Spinal cord (tissue), 10 donors: ENCODE results near the gene TXNDC17. TPM values are rescaled to one million over a fixed set of nuclear protein-coding genes. Genes with fewer than 3 reads are reported as not detected.
"Not testable (repeated sequence)": the region's sequence is repeated elsewhere in the genome, so short reads cannot be mapped to it uniquely, and the experiment has no call there.

ENCODE experiments used
- DNase-seq, 6 donors: peaks; one replicate each; pipeline versions ENCODE4 v3.0.0 to v3.0.0-alpha.2; 2013 to 2015; ENCODE audit warnings: low spot score in 6 of 6, low read depth in 4 of 6
- H3K27ac ChIP-seq: one replicate; pipeline ENCODE4 v1.5.1; 2013; ENCODE audit warnings: low read depth, low read length, control low read depth
- H3K27me3 ChIP-seq: one replicate; pipeline ENCODE4 v1.6.1; 2013; ENCODE audit warnings: low read length; ENCODE audit not compliant: control insufficient read depth, insufficient read depth
- H3K36me3 ChIP-seq: one replicate; pipeline ENCODE4 v1.6.1; 2013; ENCODE audit warnings: low read length; ENCODE audit not compliant: control insufficient read depth, insufficient read depth
- H3K4me1 ChIP-seq: one replicate; pipeline ENCODE4 v1.6.1; 2013; ENCODE audit warnings: low read length; ENCODE audit not compliant: control insufficient read depth, insufficient read depth
- H3K4me3 ChIP-seq: one replicate; pipeline ENCODE4 v1.5.1; 2013; ENCODE audit warnings: low read depth, low read length, control low read depth
- H3K9me3 ChIP-seq: one replicate; pipeline ENCODE4 v1.6.1; 2013; ENCODE audit warnings: low read length; ENCODE audit not compliant: control insufficient read depth, insufficient read depth
- WGBS: methylation state at CpG from one replicate; pipeline ENCODE4 v1.1.5; 2013; ENCODE audit warnings: missing lambda C conversion rate; ENCODE audit not compliant: insufficient coverage; 5-methylcytosine and 5-hydroxymethylcytosine counted together
- polyA plus RNA-seq, 2 donors: library from polyadenylated mRNA; unstranded; fragments of 120-200 nt; gene quantifications; one replicate each; pipeline ENCODE4 v1.2.1, GENCODE V29; 2013; ENCODE audit not compliant: insufficient read length in 2 of 2
- small RNA-seq: library from RNA; depleted of rRNA; stranded (forward); fragments of <200 nt; gene quantifications from one replicate; pipeline ENCODE3, GENCODE V24; 2014; ENCODE audit warnings: low replicate concordance
- total RNA-seq, 2 donors: library from RNA; depleted of rRNA in 1 of 2; stranded (reverse); fragments of 120-200 nt in 1 of 2; fragments of >200 nt in 1 of 2; gene quantifications; one replicate each; pipeline versions ENCODE4 v1.2.3 to v1.2.4, GENCODE V29; 2013 to 2014
- donor health status: healthy.

TXNDC17 gene
- total and polyA plus RNA-seq, 4 donors, result 23.6 to 71.6 (median 67.2) TPM

GRCh38 chr17:6684881-6685767 is 44.3 kb downstream of the TXNDC17 start:
- no peak overlapping the region for H3K4me3 ChIP-seq
- WGBS, result 85% methylated on average over 14 of the region's 14 CpGs
- DNase-seq, result no peak
- H3K4me1 ChIP-seq, result no peaks in the 10 kb centered on the region
- no peak overlapping the region for H3K27ac ChIP-seq
- H3K36me3 ChIP-seq, result no peaks in the 10 kb centered on the region
- H3K9me3 ChIP-seq, result no peaks in the 10 kb centered on the region
- no peaks in the 10 kb centered on the region for H3K27me3 ChIP-seq

- DNase-seq, result no peak
- WGBS, result 79% methylated on average over 3 of the region's 4 CpGs
- H3K27me3 ChIP-seq, result no peaks in the 10 kb centered on the region
Observed at GRCh38 chr17:6686026-6686425, 45.2 kb downstream of the TXNDC17 start.

DNA sequence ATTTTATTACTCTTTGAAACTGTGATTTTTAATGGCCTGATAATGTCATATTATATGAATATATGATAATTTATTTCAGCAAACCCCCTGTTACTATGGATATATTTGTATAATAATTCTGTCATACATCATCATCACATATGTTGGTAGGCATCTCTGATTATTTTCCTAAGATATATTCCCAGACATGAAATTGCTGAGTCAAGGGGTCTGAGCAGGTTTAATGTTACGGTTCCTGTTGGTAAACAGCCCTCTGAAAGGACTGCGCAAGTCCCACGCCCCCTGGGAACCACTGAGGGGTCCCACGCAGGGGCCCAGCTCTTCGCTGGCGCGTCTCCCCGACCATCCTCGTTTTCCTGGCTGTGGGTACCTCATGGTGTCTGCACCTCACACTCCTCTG is 48.1 kb downstream of the TXNDC17 start:
- no peak overlapping the region for H3K27ac ChIP-seq
- H3K9me3 ChIP-seq, result no peaks in the 10 kb centered on the region
- 90% methylated on average over 9 of the region's 9 CpGs for WGBS
- no peaks in the 10 kb centered on the region for H3K4me1 ChIP-seq
- H3K36me3 ChIP-seq, result no peaks in the 10 kb centered on the region
- DNase-seq, result no peak
- no peak overlapping the region for H3K4me3 ChIP-seq
- H3K27me3 ChIP-seq, result no peaks in the 10 kb centered on the region

More at GRCh38 chr17:6686026-6686425, 45.2 kb downstream of the TXNDC17 start:
- Histone ChIP-seq H3K36me3 (no peaks in the 10 kb centered on the region), H3K4me1 (no peaks in the 10 kb centered on the region), H3K27ac (no peak overlapping the region), H3K4me3 (no peak overlapping the region), H3K9me3 (no peaks in the 10 kb centered on the region)

- Histone ChIP-seq H3K36me3 (no peaks in the 10 kb centered on the region), H3K27ac (no peak overlapping the region), H3K9me3 (no peaks in the 10 kb centered on the region), H3K27me3 (no peaks in the 10 kb centered on the region), H3K4me1 (no peaks in the 10 kb centered on the region), H3K4me3 (no peak overlapping the region)
- DNase-seq, result no peak
- 78% methylated on average over 11 of the region's 11 CpGs for WGBS
Observed at GRCh38 chr17:6690641-6691040, 49.8 kb downstream of the TXNDC17 start.

- no peaks in the 10 kb centered on the region for H3K9me3 ChIP-seq
- 93% methylated on average over 3 of the region's 3 CpGs for WGBS
- no peaks in the 10 kb centered on the region for H3K27me3 ChIP-seq
- H3K4me3 ChIP-seq, result no peak overlapping the region
- DNase-seq, result no peak
- H3K36me3 ChIP-seq, result no peaks in the 10 kb centered on the region
- no peak overlapping the region for H3K27ac ChIP-seq
- no peaks in the 10 kb centered on the region for H3K4me1 ChIP-seq
Observed at GRCh38 chr17:6691546-6691945, 50.7 kb downstream of the TXNDC17 start.

DNA sequence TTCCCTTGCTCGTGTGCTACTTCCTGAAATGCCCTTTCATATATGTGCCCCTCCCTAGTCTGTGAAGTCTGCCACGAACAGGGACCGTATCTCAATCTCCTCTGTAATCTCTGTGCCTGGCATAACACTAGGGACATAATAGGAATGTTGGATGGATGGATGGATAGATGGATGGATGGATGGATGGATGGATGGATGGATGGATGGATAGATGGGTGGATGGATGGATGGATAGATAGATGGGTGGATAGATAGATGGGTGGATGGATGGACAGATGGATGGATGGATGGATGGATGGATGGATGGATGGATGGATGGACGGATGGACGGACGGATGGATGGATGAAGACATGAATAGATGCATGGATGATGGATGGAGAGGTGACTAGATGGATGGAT is 51.1 kb downstream of the TXNDC17 start:
- DNase-seq, H3K9me3 ChIP-seq, H3K4me3 ChIP-seq, H3K27me3 ChIP-seq, H3K27ac ChIP-seq, H3K4me1 ChIP-seq, H3K36me3 ChIP-seq: not testable (repeated sequence)
- 83% methylated on average over 4 of the region's 6 CpGs for WGBS

Small RNA genes lying within 50 kb of the gene (small RNA-seq; reads per million reads assigned to genes)
- gene MIR4520-1 (not detected), gene RNA5SP435 (0.06 reads per million)

Other genes with a start within 250 kb of the TXNDC17 start
- under 1 TPM in 1 of 2 donors, not detected in 1; 0.22 TPM for gene AIPL1, start 205.9 kb upstream of the TXNDC17 start, total RNA-seq
- gene AIPL1, start 205.9 kb upstream of the TXNDC17 start, polyA plus RNA-seq, result under 1 TPM; 0.14 to 0.16 TPM
- gene PIMREG, start 196.6 kb upstream of the TXNDC17 start, total RNA-seq, result 10 to 100 TPM; 12.1 to 13.2 TPM
- 10 to 100 TPM; 23.0 to 23.7 TPM for gene PIMREG, start 196.6 kb upstream of the TXNDC17 start, polyA plus RNA-seq
- gene PITPNM3, start 84.5 kb upstream of the TXNDC17 start, total RNA-seq, result 10 to 100 TPM in 1 of 2 donors, 1 to 10 TPM in 1; 7.3 to 12.4 TPM
- 10 to 100 TPM; 21.3 to 21.6 TPM for gene PITPNM3, start 84.5 kb upstream of the TXNDC17 start, polyA plus RNA-seq
- 10 to 100 TPM; 19.0 to 28.0 TPM for gene KIAA0753, start 349 bp upstream of the TXNDC17 start, total RNA-seq
- 10 to 100 TPM; 23.2 to 23.8 TPM for gene KIAA0753, start 349 bp upstream of the TXNDC17 start, polyA plus RNA-seq
- 10 to 100 TPM; 15.8 to 19.8 TPM for gene MED31, start 10.5 kb downstream of the TXNDC17 start, total RNA-seq
- 10 to 100 TPM; 26.4 to 27.6 TPM for gene MED31, start 10.5 kb downstream of the TXNDC17 start, polyA plus RNA-seq
- 1 to 10 TPM; 2.2 to 2.6 TPM for gene C17orf100, start 10.7 kb downstream of the TXNDC17 start, total RNA-seq
- 10 to 100 TPM; 14.2 to 18.4 TPM for gene C17orf100, start 10.7 kb downstream of the TXNDC17 start, polyA plus RNA-seq
- gene SLC13A5, start 72.3 kb downstream of the TXNDC17 start, total RNA-seq, result 1 to 10 TPM in 1 of 2 donors, under 1 TPM in 1; 0.69 to 1.3 TPM
- gene SLC13A5, start 72.3 kb downstream of the TXNDC17 start, polyA plus RNA-seq, result 10 to 100 TPM; 11.4 to 14.6 TPM
- gene XAF1, start 115.0 kb downstream of the TXNDC17 start, total RNA-seq, result 10 to 100 TPM; 16.7 to 30.2 TPM
- gene XAF1, start 115.0 kb downstream of the TXNDC17 start, polyA plus RNA-seq, result 10 to 100 TPM in 1 of 2 donors, 1 to 10 TPM in 1; 9.8 to 17.3 TPM
- gene FBXO39, start 135.2 kb downstream of the TXNDC17 start, total RNA-seq, result under 1 TPM in 1 of 2 donors, not detected in 1; 0.33 TPM
- gene FBXO39, start 135.2 kb downstream of the TXNDC17 start, polyA plus RNA-seq, result under 1 TPM in 1 of 2 donors, not detected in 1; 0.63 TPM
- gene TEKT1, start 190.7 kb downstream of the TXNDC17 start, total RNA-seq, result 10 to 100 TPM in 1 of 2 donors, 1 to 10 TPM in 1; 2.9 to 18.6 TPM
- gene TEKT1, start 190.7 kb downstream of the TXNDC17 start, polyA plus RNA-seq, result 10 to 100 TPM in 1 of 2 donors, 1 to 10 TPM in 1; 8.3 to 11.9 TPM